C4-2B (cell line): ENCODE data around the gene EMCN.
A peak's percentile ranks its signal among the peaks of the same experiment; 100 is the strongest.
"Not testable (repeated sequence)": the region's sequence is repeated elsewhere in the genome, so short reads cannot be mapped to it uniquely, and the experiment has no call there.

Experiments
- H3K27ac ChIP-seq: fragments of 450-650 bp; 2 replicates; pipeline ENCODE4 v1.5.1; 2017
- CTCF ChIP-seq: fragments of 450-650 bp; conservative IDR thresholded peaks from 2 replicates; pipeline ENCODE4 v1.5.1; 2017; ENCODE audit warnings: mild to moderate bottlenecking
- ZFX ChIP-seq: fragments of 450-650 bp; IDR thresholded peaks from 2 replicates; pipeline ENCODE4 v1.6.1; 2017

EMCN gene

DNA sequence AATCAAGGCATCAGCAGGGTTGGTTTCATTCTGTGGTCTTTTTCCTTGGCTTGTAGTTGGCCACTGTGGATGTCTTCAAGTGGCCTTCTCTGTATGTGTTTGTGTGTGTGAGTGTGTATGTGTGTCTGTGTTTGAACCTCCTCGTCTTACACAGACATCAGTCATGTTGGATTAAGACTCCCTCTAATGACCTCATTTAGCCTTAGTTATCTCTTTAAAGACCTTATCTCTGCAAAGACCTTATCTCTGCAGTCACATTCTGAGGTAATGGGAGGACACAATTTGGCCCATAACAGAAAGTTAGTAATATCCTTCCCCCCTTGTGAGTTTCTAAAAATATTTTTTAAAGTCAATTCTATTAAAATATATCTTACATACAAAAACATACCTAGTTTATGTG lies 126.7 kb downstream of the EMCN start:
- TF ChIP-seq CTCF = no peak
- no peak for TF ChIP-seq ZFX
- H3K27ac ChIP-seq = no peak overlapping the region

DNA sequence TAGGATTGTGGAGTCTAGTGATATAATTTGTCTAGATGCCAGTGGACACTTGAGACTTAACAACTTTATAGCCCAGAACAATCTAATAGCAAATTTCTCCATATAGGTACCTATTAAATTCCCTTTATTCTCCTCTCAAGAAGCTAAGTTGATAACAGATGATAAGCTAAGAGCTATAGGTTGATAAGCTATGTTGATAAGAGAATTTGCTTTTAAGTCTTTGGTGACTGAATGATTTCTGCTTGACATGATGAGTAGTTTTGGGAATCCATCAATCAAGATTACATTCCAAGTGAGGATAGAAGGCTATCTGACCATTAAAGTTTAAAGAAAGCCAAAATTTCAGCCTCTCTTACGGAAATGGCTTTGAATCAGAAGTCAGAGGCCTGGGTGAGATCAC lies 131.6 kb downstream of the EMCN start:
- TF ChIP-seq ZFX (no peak), CTCF (no peak)
- no peak overlapping the region for H3K27ac ChIP-seq

GRCh38 chr4:100380401-100380800 lies 137.4 kb downstream of the EMCN start:
- not testable (repeated sequence) for H3K27ac ChIP-seq

DNA sequence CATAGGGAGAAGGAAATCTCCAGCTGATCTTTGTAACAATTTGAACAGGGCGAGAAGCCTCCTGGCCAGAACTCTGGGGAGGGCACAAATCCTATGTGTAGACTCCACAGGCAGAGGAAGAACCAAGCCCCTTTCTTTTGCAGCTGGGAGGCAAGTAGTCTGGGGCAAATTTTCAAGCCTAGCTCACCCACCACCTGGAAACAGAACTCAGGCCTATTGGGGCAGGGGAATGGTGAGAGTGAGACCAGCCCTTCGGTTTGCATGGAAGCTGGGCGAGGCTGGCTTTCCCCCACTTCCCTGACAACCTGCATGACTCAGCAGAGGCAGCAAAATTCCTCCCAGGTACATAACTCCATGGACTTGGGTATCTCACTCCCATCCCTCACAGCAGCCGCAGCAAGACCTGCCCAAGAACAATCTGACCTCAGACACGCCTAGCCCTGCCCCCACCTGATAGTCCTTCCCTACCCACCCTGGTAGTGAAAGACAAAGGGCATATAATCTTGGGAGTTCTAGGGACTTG lies 138.2 kb downstream of the EMCN start:
- TF ChIP-seq CTCF (no peak), ZFX (no peak)
- no peak overlapping the region for H3K27ac ChIP-seq

DNA sequence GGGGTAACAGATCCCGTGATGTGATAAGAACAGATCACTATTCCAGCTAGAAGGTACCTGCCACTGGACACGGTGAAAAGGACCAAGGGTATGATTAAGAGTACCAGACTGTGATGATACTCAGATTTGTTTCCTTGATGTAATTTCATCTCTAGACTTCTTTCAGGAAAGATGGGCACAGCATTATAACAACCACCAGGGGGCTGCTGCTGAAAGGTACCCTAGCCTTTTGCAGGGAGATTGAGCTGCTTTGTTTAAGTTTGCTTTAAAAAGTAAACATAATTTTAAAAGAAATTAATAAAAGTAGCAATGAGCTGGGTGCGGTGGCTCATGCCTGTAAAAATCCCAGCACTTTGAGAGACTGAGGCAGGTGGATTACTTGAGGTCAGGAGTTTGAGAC lies 145.4 kb downstream of the EMCN start:
- TF ChIP-seq CTCF = peak; percentile 54
- no peak for TF ChIP-seq ZFX
- H3K27ac ChIP-seq = no peak overlapping the region

DNA sequence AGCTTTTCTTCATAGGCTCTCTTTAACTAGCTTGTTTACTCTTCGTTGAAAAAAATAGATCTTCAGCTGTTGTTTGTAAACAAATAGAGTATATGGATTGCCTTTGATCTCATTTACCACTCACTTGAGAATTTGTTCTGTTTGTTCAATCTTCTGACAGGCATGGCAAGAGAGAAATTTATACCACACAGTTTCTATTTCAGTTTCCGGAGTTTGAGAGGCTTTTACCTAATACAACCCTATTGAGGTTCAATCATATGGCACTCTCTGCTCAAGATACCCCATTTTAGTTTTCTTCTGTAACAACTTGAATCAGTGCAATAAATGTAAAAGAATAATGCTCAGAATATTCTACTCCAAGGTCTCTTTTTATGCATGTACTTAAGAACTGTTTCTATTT lies 148.0 kb downstream of the EMCN start:
- no peak overlapping the region for H3K27ac ChIP-seq
- TF ChIP-seq CTCF (no peak), ZFX (no peak)

- no peak overlapping the region for H3K27ac ChIP-seq
- no peak for TF ChIP-seq CTCF
- TF ChIP-seq ZFX = no peak
These were observed 150.4 kb downstream of the EMCN start for GRCh38 chr4:100367451-100367850.

DNA sequence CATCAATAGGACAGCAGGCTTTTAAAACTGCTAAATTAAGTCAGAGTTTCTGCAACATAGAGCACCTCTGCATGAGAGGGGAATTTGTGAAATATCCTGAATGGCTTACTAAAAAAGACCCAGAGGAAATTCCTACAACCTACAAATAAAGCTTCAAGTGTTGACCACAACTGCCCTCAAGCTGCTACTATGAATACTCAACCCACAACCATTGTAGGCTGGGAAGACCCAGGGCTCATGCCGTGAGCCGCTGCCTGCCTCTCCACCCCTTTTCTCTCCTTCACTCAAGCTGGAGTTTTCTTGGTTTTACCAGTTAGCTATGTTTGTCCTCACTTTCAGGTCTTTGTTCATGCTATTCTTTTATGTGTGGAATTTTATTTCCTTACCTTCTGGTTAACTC lies 151.6 kb downstream of the EMCN start:
- no peak for TF ChIP-seq CTCF
- no peak for TF ChIP-seq ZFX
- no peak overlapping the region for H3K27ac ChIP-seq
